Fibroblast of mammary gland (primary cell): Measurements from ENCODE around the gene LPIN2.

Experiments
- DNase-seq: peaks from one replicate; pipeline ENCODE4 v3.0.0-alpha.2; 2010; ENCODE audit warnings: low read depth
- H3K4me3 ChIP-seq: 2 replicates; pipeline ENCODE4 v1.5.1; 2011; ENCODE audit warnings: low read depth, mild to moderate bottlenecking, low read length, moderate library complexity; ENCODE audit not compliant: control insufficient read depth
- CTCF ChIP-seq: conservative IDR thresholded peaks from 2 replicates; pipeline ENCODE4 v1.5.1; 2011; ENCODE audit warnings: low read depth, low read length, inconsistent platforms; ENCODE audit not compliant: control insufficient read depth, insufficient read depth

Gene LPIN2

GRCh38 chr18:2994603-2995432 lies 18.1 kb downstream of the LPIN2 start:
- TF ChIP-seq CTCF: peak; percentile 22
- no peak overlapping the region for H3K4me3 ChIP-seq
- no peak for DNase-seq

DNA sequence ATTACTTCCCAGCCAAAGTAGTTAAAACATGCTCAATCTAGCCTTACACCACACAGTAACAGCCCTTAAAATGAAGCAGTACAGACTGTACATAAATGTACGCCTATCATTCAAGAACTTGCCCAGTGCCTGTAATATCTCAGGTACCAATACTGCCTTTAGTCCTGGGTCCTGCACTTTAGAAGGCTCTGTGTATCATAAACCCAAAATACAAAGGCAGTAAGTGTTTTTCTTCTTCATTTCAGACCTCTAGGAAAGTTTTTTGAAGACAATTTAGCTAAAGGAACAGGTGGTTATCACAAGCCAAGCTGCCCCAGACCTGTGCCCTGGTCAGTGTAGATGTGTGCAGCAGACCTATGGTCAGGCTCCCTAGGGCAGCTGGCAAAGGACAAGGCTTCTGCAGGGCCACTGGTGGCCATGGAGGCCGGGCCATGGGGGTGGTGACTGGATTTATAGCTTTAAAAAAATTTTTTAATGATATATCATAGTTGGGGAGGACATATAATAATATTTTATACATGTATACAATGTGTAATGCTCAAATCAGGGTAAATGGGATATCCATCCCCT lies 18.8 kb downstream of the LPIN2 start:
- no peak for TF ChIP-seq CTCF
- no peak overlapping the region for H3K4me3 ChIP-seq
- no peak for DNase-seq

- no peak for TF ChIP-seq CTCF
- no peak overlapping the region for H3K4me3 ChIP-seq
- no peak for DNase-seq
Measured at GRCh38 chr18:2992995-2993877, 19.7 kb downstream of the LPIN2 start.

DNA sequence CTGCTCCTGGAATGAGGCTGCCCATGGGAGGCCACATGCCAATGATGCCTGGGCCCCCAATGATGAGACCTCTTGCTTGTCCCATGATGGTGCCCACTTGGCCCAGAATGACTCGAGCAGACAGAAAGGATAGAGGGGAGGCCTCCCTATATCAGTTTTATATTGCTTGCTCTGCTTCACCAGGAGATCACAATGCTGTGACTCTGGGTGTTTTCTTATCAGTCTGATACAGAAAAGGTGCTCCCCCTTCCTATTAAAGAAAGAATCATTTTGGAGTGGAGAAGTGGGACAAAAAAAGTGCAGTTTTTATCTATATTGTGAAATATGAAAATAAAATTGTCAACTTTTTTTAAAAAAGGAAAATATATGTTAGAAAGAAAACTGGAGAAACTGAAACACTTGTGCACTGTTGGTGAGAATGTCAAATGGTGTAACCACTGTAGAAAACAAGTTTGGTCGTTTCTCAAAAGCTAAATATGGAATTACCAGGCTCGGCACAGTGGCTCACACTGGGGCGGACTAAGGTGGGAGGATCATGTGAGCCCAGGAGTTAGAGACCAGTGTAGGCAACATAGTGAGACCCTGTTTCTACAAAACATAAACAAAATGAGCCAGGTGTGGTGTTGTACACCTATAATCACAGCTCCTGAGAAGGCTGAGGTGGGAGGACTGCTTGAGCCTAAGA lies 21.8 kb downstream of the LPIN2 start:
- no peak for TF ChIP-seq CTCF
- no peak overlapping the region for H3K4me3 ChIP-seq
- no peak for DNase-seq

DNA sequence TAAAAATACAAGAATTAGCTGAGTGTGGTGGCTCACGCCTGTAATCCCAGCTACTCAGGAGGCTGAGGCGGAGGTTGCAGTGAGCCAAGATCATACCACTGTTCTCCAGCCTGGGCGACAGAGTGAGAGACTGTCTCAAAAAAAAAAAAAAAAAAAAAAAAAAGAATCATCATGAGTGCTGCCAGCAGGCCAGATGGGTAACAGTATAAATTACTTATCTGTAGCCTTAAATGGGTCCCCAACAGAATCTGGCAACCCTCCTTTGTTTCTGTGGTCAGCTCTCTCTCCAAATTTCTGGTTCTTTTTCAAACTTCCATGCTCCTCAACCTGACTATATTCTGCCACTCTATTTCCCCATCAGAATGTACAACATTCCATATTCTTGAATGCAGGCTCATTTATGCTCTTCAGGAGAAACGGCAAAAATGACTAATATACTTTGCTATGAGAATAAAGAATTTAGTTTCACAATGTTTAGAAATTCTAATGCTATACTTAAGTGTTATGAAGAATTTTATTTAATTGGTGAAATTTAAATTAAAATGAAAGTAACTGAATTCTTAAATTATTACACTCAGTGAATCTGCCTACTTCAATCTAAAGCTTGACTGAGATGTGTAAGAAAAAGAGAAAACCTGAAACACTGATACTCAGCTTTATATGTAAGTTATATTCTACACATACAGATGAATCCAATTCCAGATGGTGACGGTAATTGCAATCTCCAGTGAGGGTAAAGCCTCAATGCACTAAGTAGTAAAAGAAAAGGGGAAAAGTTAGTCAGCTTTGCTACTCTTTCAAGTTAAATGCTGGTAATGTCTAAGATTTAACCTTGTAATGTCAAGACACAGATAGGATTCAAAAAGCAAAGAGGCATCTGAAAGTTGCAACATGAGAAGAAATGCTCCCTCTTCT lies 24.8 kb downstream of the LPIN2 start:
- no peak for TF ChIP-seq CTCF
- no peak overlapping the region for H3K4me3 ChIP-seq
- peak; percentile 80 for DNase-seq
